ELF-1 (cell line): Measurements from ENCODE around the gene AP3S1.

Experiments
- DNase-seq: peaks from one replicate; pipeline ENCODE4 v3.0.0-alpha.2; 2016; ENCODE audit warnings: low read depth, low spot score

The AP3S1 gene

DNA sequence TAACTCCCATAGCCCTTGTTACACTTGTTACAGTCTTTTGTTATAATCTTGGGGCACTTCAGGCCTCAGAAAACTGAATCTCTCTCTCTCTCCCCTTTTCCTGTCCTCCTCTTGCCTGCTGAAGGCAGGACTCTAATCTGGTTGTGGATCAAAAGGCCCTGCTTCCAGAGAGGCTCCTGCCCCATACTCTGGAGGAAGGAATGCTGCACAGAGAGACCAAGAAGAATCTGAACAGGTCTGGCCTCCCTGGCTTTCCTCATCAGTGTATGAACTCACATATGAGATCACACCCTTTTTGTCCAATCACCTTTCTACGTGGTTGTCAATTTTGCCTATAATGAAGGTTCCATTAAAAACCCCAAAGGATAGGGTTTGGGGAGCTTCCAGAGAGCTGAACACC, 94.3 kb downstream of the AP3S1 start:
- DNase-seq: no peak

GRCh38 chr5:115939059-115939458, 97.3 kb downstream of the AP3S1 start:
- no peak for DNase-seq

- no peak for DNase-seq
Observed at GRCh38 chr5:115940080-115940810, 98.5 kb downstream of the AP3S1 start.

DNA sequence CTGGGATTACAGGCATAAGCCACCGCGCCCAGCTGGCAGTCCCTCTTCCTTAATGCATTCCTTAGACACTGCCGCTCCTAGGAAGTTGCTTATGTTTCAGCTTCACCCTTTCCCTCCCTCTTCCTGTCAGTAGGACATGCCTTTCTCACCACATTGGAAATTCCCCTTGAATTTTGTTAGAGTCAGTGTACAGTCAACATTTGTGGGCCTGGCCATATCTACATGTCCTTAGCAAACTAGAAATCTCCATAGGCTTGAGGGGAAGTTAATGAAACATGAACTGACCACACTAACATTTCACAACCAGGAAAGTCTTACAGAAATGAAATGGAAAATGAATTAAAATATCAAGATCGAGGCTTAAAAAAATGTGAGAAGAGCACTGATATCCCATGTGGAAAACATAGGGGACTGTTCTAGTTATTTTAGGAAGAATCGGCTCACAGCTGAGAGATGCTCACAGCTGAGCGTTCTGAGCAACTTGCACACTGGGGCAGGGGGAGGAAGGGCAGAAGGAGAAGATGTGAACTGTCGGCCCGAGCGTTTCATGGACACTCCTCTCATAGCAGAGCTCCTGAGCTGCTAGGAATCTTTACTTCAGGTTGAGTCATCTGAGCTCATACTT, 99.4 kb downstream of the AP3S1 start:
- DNase-seq: no peak

- no peak for DNase-seq
Observed at GRCh38 chr5:115944501-115944900, 102.8 kb downstream of the AP3S1 start.

GRCh38 chr5:115946655-115947054, 104.9 kb downstream of the AP3S1 start:
- DNase-seq: no peak

GRCh38 chr5:115947260-115947659, 105.5 kb downstream of the AP3S1 start:
- DNase-seq: no peak

- no peak for DNase-seq
Observed at GRCh38 chr5:115948091-115948534, 106.4 kb downstream of the AP3S1 start.

DNA sequence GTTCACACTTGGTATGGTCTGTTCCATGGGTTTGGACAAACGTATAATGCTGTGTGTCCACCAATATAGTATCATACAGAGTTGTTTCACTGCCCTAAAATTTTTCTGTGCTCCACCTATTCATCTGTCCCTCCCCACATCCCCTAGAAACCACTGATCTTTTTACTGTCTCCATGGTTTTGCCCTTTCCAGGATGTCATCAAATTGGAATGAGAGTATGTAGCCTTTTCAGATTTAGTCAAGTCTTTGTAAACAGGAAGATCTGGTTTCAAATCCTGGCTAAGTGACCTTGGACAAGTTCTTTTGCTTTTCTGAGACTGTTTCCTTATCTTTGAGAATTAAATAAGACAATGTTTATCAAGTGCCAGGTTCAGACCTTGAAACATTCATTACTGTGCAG, 107.4 kb downstream of the AP3S1 start:
- no peak for DNase-seq

GRCh38 chr5:115952588-115952987, 110.9 kb downstream of the AP3S1 start:
- DNase-seq: no peak

GRCh38 chr5:115954144-115954543, 112.4 kb downstream of the AP3S1 start:
- DNase-seq: no peak

DNA sequence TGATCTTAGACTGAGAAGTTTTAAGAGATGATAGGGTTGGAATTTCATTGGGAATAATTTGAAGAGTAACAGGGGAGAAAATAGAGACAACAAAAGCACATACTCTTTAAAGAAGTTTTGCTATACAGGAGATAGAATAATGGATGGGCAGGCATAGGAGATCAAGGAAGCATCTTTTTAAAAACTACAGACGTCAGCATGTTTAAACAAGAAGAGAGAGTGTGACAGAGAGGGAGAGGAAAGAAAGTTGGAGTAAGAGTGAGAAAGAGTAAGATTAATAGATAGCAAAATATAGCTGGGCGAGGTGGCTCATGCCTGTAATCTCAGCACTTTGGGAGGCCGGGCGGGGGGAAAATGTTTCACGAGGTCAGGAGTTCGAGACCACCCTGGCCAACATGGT, 115.2 kb downstream of the AP3S1 start:
- no peak for DNase-seq

DNA sequence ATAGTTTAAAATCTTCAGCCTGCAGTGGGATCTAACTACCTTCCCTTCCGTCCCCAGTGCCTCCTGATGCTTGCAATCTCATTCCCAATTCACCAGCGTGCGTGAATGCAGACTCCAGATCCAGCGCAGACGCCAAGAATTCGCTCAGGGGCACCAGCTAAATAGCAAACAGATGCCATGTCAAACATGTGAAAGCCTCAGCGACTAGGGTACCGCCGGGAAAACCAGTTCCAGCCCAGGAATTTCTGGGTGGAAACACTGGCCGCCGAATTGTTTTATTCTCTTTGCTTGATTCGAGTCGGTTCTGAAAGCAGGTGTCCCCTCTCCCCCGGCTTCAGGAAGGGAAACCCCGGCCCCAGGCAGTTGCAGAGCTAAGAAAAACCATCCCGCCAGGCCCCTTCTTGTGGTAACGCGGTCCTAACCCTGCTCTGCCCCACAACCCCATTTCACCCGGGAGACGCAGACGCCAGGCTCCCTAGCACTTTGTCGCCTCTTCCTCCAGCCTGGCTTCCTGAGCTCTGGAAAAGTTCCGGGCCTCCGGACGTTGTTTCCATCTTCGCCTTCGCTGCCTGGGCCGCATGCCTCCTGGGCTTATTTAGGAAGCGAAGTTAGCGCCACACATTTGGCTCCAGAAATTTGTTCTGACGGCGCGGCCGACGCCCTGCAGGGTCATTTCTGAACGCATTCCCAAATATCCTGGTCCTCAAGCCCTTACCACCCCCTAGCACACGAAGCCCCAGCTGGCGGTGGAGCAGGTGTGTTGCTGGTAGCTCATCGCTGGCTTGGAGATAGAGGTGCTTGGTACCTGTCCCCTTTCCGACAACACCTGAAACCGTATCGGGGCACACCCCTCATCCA, 119.9 kb downstream of the AP3S1 start:
- DNase-seq: peak; percentile 73

DNA sequence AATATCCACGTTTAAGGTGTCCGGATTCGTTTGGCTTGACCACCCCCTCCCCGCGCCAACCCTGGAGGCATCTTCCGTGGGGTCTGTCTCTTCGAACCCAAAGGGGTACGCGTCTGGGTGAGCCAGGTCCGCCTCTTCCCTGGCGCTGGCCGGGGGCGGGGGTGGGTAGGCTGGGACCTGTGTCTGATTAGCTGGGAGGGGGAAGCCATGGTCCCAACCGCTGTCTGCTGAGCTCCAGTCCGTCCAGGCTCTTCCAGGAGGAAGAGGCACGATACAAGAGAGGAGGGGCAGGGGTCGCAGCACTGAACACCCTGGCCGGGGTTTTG, 120.5 kb downstream of the AP3S1 start, which contains the start of gene LVRN:
TSS of gene LVRN (plus strand) at position 237 of the 326 bp plus-strand sequence. CDS start 143 bp downstream, outside the sequence.
- DNase-seq: no peak

- peak; percentile 76 for DNase-seq
Observed at GRCh38 chr5:115962565-115963402, 121.0 kb downstream of the AP3S1 start.

- DNase-seq: peak; percentile 54
Observed at GRCh38 chr5:115963566-115963965, 121.8 kb downstream of the AP3S1 start.
